Large intestine (tissue), 3 donors: ENCODE results near the gene CRISPLD2. TPM values are rescaled to one million over a fixed set of nuclear protein-coding genes. Genes with fewer than 3 reads are reported as not detected.
"Not testable (repeated sequence)": the region's sequence is repeated elsewhere in the genome, so short reads cannot be mapped to it uniquely, and the experiment has no call there.

Experiments used
- DNase-seq, 2 donors: peaks; one replicate each; pipeline versions ENCODE4 v3.0.0 to v3.0.0-alpha.2; 2013
- H3K27ac ChIP-seq: one replicate; pipeline ENCODE4 v1.5.1; 2013; ENCODE audit warnings: low read length
- H3K27me3 ChIP-seq: 2 replicates; pipeline ENCODE4 v1.6.1; 2013; ENCODE audit warnings: low read length; ENCODE audit not compliant: control insufficient read depth, insufficient read depth
- H3K36me3 ChIP-seq: 2 replicates; pipeline ENCODE4 v1.6.1; 2013; ENCODE audit warnings: low read length; ENCODE audit not compliant: control insufficient read depth, insufficient read depth
- H3K4me1 ChIP-seq: one replicate; pipeline ENCODE4 v1.6.1; 2013; ENCODE audit warnings: low read length; ENCODE audit not compliant: control insufficient read depth, insufficient read depth
- H3K4me3 ChIP-seq: one replicate; pipeline ENCODE4 v1.5.1; 2013; ENCODE audit warnings: low read length
- H3K9me3 ChIP-seq: one replicate; pipeline ENCODE4 v1.6.1; 2013; ENCODE audit warnings: mild to moderate bottlenecking, low read depth, low read length, moderate library complexity; ENCODE audit not compliant: control insufficient read depth
- WGBS: methylation state at CpG from one replicate; pipeline ENCODE4 v1.1.5; 2013; ENCODE audit warnings: low lambda C conversion rate; ENCODE audit not compliant: insufficient coverage; 5-methylcytosine and 5-hydroxymethylcytosine counted together
- polyA plus RNA-seq: library from polyadenylated mRNA; unstranded; fragments of 120-200 nt; gene quantifications from one replicate; pipeline ENCODE4 v1.2.1, GENCODE V29; 2013

CRISPLD2 gene
- polyA plus RNA-seq, 1 donor = 8.8 TPM

- H3K4me1 ChIP-seq = peaks cover 35% of the 10 kb centered on the region
- H3K4me3 ChIP-seq = no peak overlapping the region
- H3K27ac ChIP-seq = peak overlapping the region; percentile 75
- H3K36me3 ChIP-seq = no peaks in the 10 kb centered on the region
- H3K27me3 ChIP-seq = peaks cover 23% of the 10 kb centered on the region
- peaks cover 3% of the 10 kb centered on the region for H3K9me3 ChIP-seq
- DNase-seq = peak; percentile 37 to 57
- WGBS = no CpG with 5 or more reads among the region's 15 CpGs
These were observed 9.6 kb downstream of the CRISPLD2 start for GRCh38 chr16:84829168-84829965.

- H3K4me1 ChIP-seq = peaks cover 39% of the 10 kb centered on the region
- peaks cover 25% of the 10 kb centered on the region for H3K27me3 ChIP-seq
- DNase-seq = no peak
- peaks cover 3% of the 10 kb centered on the region for H3K9me3 ChIP-seq
- H3K27ac ChIP-seq = no peak overlapping the region
- H3K36me3 ChIP-seq = no peaks in the 10 kb centered on the region
- no peak overlapping the region for H3K4me3 ChIP-seq
- no CpG with 5 or more reads among the region's 13 CpGs for WGBS
These were observed 11.1 kb downstream of the CRISPLD2 start for GRCh38 chr16:84830765-84831384.

GRCh38 chr16:84831728-84832127, 11.9 kb downstream of the CRISPLD2 start:
- WGBS = 100% methylated on average over 3 of the region's 10 CpGs
- H3K36me3 ChIP-seq, H3K4me3 ChIP-seq, H3K9me3 ChIP-seq, DNase-seq: not testable (repeated sequence)
- Histone ChIP-seq H3K4me1 (peaks cover 34% of the 10 kb centered on the region), H3K27ac (peak overlapping the region; percentile 80), H3K27me3 (peaks cover 31% of the 10 kb centered on the region)

GRCh38 chr16:84832488-84833143, 12.8 kb downstream of the CRISPLD2 start:
- no peak overlapping the region for H3K4me3 ChIP-seq
- H3K36me3 ChIP-seq = no peaks in the 10 kb centered on the region
- peak; percentile 70 to 75 for DNase-seq
- WGBS = no CpG with 5 or more reads among the region's 20 CpGs
- peaks cover 31% of the 10 kb centered on the region for H3K27me3 ChIP-seq
- peak overlapping the region; percentile 80 for H3K27ac ChIP-seq
- H3K9me3 ChIP-seq = peaks cover 3% of the 10 kb centered on the region
- H3K4me1 ChIP-seq = peaks cover 28% of the 10 kb centered on the region

GRCh38 chr16:84833144-84833500, 13.3 kb downstream of the CRISPLD2 start:
- peak overlapping the region; percentile 80 for H3K27ac ChIP-seq
- no peak for DNase-seq
- peaks cover 26% of the 10 kb centered on the region for H3K4me1 ChIP-seq
- no peak overlapping the region for H3K4me3 ChIP-seq
- no peaks in the 10 kb centered on the region for H3K36me3 ChIP-seq
- H3K27me3 ChIP-seq = peaks cover 27% of the 10 kb centered on the region
- no CpG with 5 or more reads among the region's 11 CpGs for WGBS
- peaks cover 3% of the 10 kb centered on the region for H3K9me3 ChIP-seq

GRCh38 chr16:84833542-84834402, 14.0 kb downstream of the CRISPLD2 start:
- no CpG with 5 or more reads among the region's 34 CpGs for WGBS
- H3K4me3 ChIP-seq = no peak overlapping the region
- DNase-seq = no peak
- peaks cover 29% of the 10 kb centered on the region for H3K27me3 ChIP-seq
- H3K4me1 ChIP-seq = peaks cover 23% of the 10 kb centered on the region
- H3K36me3 ChIP-seq = no peaks in the 10 kb centered on the region
- H3K9me3 ChIP-seq = peaks cover 3% of the 10 kb centered on the region
- peak overlapping the region; percentile 80 for H3K27ac ChIP-seq

GRCh38 chr16:84834403-84834772, 14.6 kb downstream of the CRISPLD2 start:
- H3K4me3 ChIP-seq = no peak overlapping the region
- peaks cover 4% of the 10 kb centered on the region for H3K36me3 ChIP-seq
- H3K27ac ChIP-seq = peak overlapping the region; percentile 33
- H3K4me1 ChIP-seq = peaks cover 20% of the 10 kb centered on the region
- DNase-seq = no peak
- WGBS = no CpG with 5 or more reads among the region's 6 CpGs
- H3K27me3 ChIP-seq = peaks cover 35% of the 10 kb centered on the region
- H3K9me3 ChIP-seq = peaks cover 3% of the 10 kb centered on the region

- Histone ChIP-seq H3K9me3 (no peaks in the 10 kb centered on the region), H3K36me3 (peaks cover 9% of the 10 kb centered on the region), H3K27ac (peak overlapping the region; percentile 81), H3K4me3 (no peak overlapping the region), H3K4me1 (peaks cover 20% of the 10 kb centered on the region), H3K27me3 (peaks cover 36% of the 10 kb centered on the region)
- DNase-seq = peak; percentile 53 to 62
- no CpG with 5 or more reads among the region's 16 CpGs for whole genome bisulfite sequencing
These were observed 16.5 kb downstream of the CRISPLD2 start for GRCh38 chr16:84836234-84836647.

- no peaks in the 10 kb centered on the region for H3K9me3 ChIP-seq
- H3K36me3 ChIP-seq = peaks cover 9% of the 10 kb centered on the region
- H3K4me1 ChIP-seq = peaks cover 17% of the 10 kb centered on the region
- H3K4me3 ChIP-seq = no peak overlapping the region
- H3K27ac ChIP-seq = peak overlapping the region; percentile 81
- 80% methylated on average over 1 of the region's 12 CpGs for WGBS
- no peak for DNase-seq
- peaks cover 39% of the 10 kb centered on the region for H3K27me3 ChIP-seq
These were observed 17.2 kb downstream of the CRISPLD2 start for GRCh38 chr16:84836967-84837366.
